SK-N-SH treated with all-trans-retinoic acid at 6 μM for 48 hours (cell line): ENCODE results near the gene NLRP5.

Source experiments
- ARNTL ChIP-seq: fragments of 450-650 bp; formaldehyde crosslinking; IDR thresholded peaks from 2 replicates; pipeline ENCODE4 v1.5.0; 2020; ENCODE audit warnings: low read depth, mild to moderate bottlenecking, moderate library complexity, borderline replicate concordance
- CREB5 ChIP-seq: fragments of 250-450 bp; sonication (Bioruptor Pico); IDR thresholded peaks from 2 replicates; pipeline ENCODE4 v1.5.1; 2020; ENCODE audit warnings: low read depth, mild to moderate bottlenecking, moderate library complexity
- CSRNP3 ChIP-seq: fragments of 250-450 bp; sonication (Bioruptor Pico); IDR thresholded peaks from 2 replicates; pipeline ENCODE4 v1.5.1; 2021; ENCODE audit warnings: mild to moderate bottlenecking, moderate library complexity
- ISL1 ChIP-seq: fragments of 250-450 bp; sonication (Bioruptor Pico); IDR thresholded peaks from 2 replicates; pipeline ENCODE4 v2.1.2; 2022; ENCODE audit warnings: mild to moderate bottlenecking, moderate library complexity
- PATZ1 ChIP-seq: fragments of 250-450 bp; sonication (Bioruptor Pico); IDR thresholded peaks from 2 replicates; pipeline ENCODE4 v1.8.0; 2020; ENCODE audit warnings: mild to moderate bottlenecking, moderate library complexity, borderline replicate concordance
- RARB ChIP-seq: fragments of 250-450 bp; sonication (Bioruptor Pico); IDR thresholded peaks from 2 replicates; pipeline ENCODE4 v1.8.0; 2021; ENCODE audit warnings: mild to moderate bottlenecking, moderate library complexity
- TOX ChIP-seq: fragments of 250-450 bp; sonication (Bioruptor Pico); IDR thresholded peaks from 2 replicates; pipeline ENCODE4 v1.8.0; 2021; ENCODE audit warnings: mild to moderate bottlenecking, moderate library complexity, borderline replicate concordance
- TSHZ2 ChIP-seq: fragments of 250-450 bp; sonication (Bioruptor Pico); IDR thresholded peaks from 2 replicates; pipeline ENCODE4 v1.5.0; 2020; ENCODE audit warnings: mild to moderate bottlenecking, moderate library complexity
- ZFP30 ChIP-seq: fragments of 450-650 bp; formaldehyde crosslinking; IDR thresholded peaks from 2 replicates; pipeline ENCODE4 v1.5.0; 2022; ENCODE audit warnings: mild to moderate bottlenecking, moderate library complexity
- ZNF565 ChIP-seq: fragments of 450-650 bp; formaldehyde crosslinking; conservative IDR thresholded peaks from 2 replicates; pipeline ENCODE4 v1.5.0; 2020; ENCODE audit warnings: low read depth, mild to moderate bottlenecking, moderate library complexity

GRCh38 chr19:56101095-56101494, 114.5 kb downstream of the NLRP5 start:
- TF ChIP-seq ZNF565 (CRISPR knock-in tag) (no peak), ARNTL (CRISPR knock-in tag) (no peak), CREB5 (CRISPR knock-in tag) (no peak), ZFP30 (CRISPR knock-in tag) (no peak), TSHZ2 (CRISPR knock-in tag) (no peak), RARB (CRISPR knock-in tag) (no peak), ISL1 (CRISPR knock-in tag) (no peak), CSRNP3 (CRISPR knock-in tag) (no peak), PATZ1 (CRISPR knock-in tag) (no peak), TOX (CRISPR knock-in tag) (no peak)
